NCI-H524 (cell line): ENCODE results near the gene STAC2.
"Not testable (repeated sequence)": the region's sequence is repeated elsewhere in the genome, so short reads cannot be mapped to it uniquely, and the experiment has no call there.

ENCODE experiments used
- DNase-seq, 2 experiments: peaks; one replicate each; lab custom pipeline; 2025; lab: John Stamatoyannopoulos, UW

Gene STAC2

DNA sequence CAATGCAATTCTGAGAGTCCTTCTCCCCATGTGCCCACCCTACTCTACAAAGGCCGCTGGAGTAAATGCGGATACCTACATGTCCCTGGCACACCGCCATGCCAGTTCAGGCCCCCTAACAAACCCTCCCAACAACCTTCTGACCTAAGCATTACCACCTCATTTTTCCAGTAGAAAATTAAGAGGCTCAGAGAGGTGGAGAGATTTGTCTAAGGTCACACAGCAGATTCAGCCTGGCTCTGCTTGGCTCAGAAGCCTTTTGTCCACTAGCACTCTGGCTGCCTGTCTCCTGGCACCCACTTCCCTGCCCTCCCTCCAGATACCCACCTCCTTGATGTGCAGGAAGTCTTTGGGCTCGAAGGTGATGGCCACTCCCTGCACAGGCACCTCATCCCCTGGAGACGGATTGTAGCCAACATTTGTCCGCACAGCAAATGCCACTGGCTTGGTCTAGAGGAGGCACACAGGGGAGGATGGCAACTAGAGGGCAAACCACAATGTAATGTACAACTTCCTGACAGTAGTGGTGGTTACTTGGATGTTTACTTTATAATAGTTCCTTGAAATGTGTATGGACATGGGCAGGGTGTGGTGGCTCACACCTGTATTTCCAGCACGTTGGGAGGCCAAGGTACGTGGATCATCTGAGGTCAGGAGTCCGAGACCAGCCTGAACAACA is 38.5 kb downstream of the STAC2 start:
- no peak for DNase-seq

DNA sequence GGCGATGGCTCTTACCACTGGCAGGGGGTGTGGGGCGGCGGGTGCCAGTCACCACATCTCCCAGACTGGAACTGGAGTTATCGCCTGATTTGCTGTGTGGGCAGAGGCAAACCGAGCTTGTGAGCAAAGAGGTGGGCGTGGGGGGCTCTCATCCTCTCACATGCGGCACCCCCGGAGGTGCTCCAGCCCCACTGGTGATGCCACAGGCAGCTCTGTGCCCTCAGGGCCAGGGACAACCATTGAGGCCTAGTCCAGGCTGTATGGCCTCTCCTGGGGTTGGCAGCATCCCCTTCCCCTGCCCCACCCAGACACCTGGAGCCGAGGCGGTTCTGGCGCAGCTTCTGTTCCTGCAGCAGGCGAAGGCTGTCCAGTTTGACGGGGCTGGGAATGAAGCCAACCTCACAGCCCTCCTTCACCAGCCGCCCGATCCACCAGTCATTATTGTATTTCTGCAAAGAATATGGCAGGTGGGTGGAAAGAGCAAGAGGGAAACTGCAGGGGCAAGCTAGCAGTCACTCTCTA is 39.2 kb downstream of the STAC2 start:
- no peak for DNase-seq

DNA sequence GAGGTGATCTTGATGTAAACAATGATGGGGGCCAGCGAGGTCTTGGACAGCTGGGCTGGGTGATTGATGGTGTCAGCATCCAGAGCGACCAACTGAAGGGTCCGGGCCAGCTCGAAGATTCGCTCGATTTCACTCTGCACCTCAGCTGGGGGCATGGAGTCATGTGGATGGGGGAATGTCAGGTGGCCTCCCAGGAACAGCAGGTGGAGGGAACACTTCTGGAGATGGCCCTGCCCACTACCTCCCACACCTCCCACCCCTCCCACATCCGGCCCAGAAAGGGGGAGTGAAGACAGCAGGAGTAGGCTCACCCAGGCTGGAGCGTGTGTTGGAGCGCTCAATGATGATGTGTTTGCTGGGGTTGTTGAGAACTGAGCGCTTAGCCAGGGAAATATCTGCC is 42.0 kb downstream of the STAC2 start:
- DNase-seq, result no peak

DNA sequence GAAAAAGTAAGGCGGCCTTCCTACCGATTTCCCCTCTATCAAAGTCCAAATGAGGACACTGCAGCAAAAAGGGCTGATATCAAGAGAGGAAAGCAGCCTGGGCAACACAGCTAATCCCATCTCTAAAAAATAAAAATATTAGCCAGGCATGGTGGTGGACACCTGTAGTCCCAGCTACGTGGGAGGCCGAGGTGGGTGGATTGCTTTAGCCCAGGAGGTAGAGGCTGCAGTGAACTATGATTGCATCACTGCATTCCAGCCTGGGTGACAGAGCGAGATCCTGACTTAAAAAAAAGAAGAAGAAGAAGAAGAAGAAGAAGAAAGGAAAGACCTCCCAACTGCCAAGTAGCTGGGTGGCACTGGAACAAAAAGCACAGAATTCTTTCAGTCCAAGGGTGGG is 42.7 kb downstream of the STAC2 start:
- no peak for DNase-seq

GRCh38 chr17:39181303-39181702 is 44.4 kb downstream of the STAC2 start:
- no peak for DNase-seq

DNA sequence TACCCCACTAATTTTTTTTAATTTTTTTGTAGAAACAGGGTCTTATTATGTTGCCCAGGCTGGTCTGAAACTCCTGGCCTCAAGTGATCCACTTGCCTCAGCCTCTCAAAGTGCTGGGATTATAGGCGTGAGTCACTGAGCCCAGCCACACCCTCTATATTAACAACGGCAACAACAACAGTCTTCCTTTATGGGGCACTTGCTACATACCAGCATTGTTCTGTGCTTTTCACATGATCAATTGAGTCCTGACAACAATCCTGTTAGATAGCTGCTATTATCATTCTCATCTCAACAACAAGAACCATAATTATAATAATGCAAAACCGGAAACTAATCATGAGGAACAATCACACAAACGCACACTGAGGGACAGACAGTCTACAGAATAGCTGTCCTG is 47.2 kb downstream of the STAC2 start:
- no peak for DNase-seq

GRCh38 chr17:39177256-39177655 is 48.5 kb downstream of the STAC2 start:
- no peak for DNase-seq

DNA sequence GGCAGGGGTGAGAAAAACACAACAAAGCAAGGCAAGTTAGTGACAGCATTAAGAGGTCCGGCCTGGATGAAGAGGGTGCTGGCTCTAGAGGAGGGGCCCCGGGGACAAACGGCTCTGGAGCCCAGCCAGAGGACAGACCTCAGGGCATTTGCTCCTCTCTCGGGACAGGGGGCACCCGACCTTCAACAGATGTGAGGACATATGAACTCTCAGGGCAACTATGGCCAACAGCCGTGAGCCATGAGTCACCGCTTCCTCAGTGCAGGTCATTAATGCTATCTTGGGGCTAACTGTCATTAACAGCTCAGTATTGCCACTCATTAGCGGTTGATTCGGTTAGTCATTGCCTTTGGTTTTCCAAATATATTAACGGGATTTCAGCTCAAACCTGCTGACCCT is 50.1 kb downstream of the STAC2 start:
- no peak for DNase-seq

DNA sequence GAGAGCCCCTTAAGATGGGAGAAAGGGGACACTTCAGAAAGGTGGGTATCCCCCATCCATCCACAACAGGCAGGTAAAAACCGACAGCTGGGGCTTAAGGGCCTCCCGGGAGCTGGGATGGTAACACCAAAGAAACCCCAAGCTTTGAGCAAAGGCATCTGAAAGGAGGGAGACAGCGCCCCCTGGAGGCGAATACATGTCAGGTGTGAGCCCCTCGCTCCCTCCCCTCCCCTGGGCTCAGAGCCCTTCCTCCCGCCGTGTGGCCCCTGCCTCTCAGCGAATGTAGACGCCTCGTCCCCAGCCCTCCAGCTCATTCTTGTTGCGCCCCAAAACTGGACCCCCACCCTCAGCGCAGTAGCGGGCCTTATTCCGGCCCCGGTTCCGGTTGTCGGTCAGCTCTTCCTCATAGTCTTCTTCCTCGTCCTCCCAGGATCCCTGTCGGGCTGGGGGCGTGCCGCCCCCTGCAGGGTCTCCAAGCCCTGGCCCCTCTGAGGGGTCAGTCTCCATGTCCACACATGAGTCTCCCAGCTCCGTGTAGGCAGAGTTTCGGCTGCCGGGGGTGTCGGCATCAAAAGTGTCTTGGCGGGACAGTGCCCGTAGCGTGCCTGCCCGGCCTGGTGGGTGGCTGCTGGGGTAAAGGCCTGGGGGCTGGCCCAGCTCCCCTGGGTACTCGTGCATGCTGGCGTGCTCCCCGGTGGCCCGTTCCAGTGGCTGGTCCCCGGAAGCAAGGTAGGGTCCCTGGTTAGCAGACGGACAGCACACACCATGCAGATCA is 50.6 kb downstream of the STAC2 start:
- peak; percentile 86 to 92 for DNase-seq

GRCh38 chr17:39173526-39174274 is 52.0 kb downstream of the STAC2 start:
- DNase-seq, result no peak

DNA sequence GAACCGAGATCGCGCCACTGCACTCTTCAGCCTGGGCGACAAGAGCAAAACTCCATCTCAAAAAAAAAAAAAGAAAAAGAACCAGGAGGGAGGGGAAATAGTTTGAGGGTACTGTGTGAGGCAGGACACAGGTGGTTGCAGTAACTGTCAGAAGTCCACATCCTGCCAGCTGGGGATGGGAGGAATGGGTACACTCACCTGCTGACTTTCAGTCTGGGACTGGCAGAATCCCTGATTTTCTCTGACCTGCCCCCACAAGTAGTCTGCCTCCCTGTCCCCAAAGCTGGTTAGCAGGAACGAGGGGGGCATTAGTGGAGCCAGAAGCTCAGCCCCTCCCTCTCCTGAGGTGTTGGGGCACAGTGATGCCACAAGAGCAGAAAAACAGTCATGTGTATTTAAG is 52.7 kb downstream of the STAC2 start:
- DNase-seq, result no peak

DNA sequence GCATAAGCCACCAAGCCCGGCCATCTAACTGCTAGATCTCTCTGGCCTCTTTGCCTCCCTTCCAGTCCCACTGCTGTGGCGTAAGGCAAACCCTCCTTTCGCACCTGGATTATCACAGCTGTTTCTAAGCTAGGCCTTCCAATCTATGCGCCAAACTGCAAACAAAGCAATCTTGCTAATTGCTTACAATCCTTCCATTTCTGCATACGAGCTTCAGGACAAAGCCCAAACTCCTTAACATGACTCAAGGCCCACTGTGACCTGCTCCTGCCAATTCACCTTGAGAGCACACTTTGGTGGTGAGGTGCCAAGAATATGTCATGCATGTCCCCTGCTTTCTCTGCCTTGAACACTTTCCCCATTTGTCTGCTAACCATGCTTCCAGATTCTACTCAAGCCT is 53.8 kb downstream of the STAC2 start:
- DNase-seq, result no peak

DNA sequence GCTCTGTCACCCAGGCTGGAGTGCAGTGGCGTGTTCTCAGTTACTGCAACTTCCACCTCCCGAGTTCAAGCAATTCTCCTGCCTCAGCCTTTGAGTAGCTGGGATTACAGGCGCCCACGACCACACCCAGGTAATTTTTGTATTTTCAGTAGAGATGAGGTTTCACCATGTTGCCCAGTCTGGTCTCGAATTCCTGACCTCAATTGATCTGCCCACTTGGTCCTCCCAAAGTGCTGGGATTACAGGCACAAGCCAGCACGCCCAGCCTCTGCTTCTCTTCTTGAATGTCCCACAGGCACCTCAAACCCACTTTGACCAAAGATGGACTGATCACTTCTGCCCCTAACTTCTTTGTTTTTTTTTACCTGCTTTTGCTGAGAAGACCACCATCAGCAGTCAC is 55.2 kb downstream of the STAC2 start:
- no peak for DNase-seq

GRCh38 chr17:39170109-39170508 is 55.6 kb downstream of the STAC2 start:
- DNase-seq, result no peak

- DNase-seq, result no peak
Measured at GRCh38 chr17:39169518-39169917, 56.2 kb downstream of the STAC2 start.

- DNase-seq, result no peak
Measured at GRCh38 chr17:39169101-39169500, 56.6 kb downstream of the STAC2 start.

GRCh38 chr17:39168503-39168902 is 57.2 kb downstream of the STAC2 start:
- not testable (repeated sequence) for DNase-seq

DNA sequence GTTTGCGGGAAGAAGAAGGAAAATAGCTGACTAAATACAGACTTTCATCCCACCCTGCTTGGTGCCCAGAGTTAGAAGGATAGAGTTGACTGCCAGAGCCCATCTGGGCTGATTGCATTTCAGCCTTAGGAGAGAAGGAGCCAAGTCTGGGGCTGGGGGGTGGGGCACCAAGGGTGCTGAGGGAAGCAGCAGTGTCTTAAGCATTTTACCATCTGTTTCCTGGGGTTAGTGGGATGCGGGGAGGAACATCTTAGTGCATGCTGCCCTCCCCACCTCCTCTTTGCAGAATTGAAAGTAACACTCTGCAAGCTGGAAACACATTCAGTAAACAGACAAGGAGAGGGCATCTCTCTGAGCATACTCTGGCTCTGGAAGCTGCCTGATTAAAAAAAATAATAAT is 58.3 kb downstream of the STAC2 start:
- DNase-seq, result peak; percentile 95 to 97

DNA sequence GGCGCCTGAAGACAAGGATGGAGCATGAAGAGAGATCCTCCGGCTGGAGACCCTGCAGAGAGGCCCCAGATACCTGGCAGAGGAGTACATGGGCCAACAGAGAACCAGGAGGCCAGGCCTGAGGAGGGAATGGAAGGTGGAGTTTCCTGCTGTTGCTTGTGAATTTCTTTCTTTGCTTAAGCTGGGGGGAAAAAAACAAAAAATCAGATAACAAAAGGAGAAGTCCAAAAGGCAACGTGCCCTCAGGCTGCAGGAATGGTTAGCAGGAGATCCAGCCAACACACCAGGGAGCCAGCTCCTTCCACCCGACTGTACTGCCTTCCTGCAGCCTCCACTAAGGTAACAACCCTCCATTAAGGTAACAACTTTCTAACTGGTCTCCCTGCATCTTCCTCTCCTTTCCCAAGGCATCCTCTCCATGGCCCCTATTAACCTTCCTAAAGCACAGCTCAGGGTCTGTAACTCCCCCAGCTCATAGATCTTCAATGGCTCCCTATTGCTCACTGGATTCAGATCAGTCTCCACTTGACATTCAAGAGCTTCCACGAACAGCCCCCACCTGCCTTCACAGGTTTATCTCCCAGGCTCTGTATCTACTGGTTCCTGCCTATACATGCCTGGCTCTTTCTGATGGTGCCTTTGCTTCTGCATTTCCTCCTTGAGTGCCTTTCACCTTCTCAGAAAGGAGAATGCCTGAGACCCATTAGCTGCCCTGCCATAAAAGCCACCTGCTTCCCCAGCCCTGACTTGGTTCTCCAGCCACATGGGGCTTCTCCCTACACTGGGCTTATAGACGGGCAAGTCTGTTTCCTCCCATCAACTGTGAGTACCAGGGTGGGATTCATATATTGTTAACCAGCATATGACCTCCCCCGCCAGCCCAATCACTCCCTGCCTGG is 59.1 kb downstream of the STAC2 start:
- DNase-seq, result peak; percentile 65 to 67

DNA sequence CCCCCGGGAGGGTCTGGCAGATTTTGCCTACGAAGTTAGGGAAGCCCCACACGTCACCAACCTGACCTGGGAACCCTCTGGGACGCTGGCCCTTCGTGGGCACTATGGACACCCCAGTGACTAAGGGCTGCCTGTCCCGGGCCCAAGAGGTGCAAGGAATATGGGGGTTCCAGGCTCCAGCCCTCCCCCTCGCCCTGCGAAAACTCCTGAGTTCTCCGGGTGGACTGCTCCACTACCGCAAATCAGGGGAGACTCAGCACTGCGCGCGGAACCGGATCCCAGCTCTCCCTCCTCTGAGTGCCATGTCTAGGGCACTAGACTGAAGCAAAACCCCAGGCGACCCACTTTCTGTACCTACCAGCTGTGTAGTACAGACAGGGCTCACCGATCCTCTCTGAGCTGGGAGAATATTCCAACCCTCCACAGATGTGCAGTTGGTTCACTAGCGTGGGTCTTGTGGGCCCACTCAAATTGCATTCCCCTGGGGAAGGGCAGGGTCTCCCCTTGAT is 59.9 kb downstream of the STAC2 start, which contains the start of gene ARL5C:
Gene ARL5C, minus strand, starts transcription at position 321 of the 509 bp plus-strand sequence. CDS start 401 bp downstream, outside the sequence.
- no peak for DNase-seq

DNA sequence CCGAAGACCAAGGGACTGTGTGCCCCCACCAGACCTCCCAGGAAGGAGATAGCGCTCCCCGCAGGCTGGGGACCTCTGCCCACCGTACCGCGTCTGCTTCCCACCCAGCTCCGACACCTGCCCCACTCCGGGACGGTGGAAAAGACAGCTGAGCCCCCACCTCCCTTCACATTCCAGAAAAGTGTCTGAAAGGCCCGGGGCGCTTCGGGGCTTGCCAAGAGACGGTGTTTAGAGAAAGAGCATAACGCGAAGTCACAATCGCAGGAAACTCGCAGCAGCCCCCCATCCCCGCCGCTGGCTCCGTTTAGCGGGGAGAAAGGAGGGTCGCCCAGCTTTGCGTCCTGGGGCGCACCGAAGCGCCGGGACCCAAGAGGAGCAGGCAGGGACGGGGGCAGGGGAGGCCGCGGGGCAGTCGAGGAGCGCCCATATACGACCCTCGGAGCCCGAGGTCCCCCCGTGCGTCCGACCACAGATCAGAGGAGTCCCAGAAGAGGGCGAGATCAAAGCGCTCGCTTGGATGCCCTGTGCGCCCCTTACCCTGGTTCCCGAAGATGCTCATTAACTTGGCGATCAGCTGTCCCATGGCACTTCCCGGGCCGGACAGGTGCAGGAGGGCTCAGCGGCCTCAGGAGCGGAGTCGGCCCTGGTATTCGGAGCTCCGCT is 60.4 kb downstream of the STAC2 start:
- DNase-seq, result no peak
